DND-41 (cell line): ENCODE results near the gene PRRC2A.

Experiments used
- ATAC-seq: fragments of 200-7000 bp; cut with Tn5 transposase; 3 replicates; pipeline ENCODE4 v1.9.1; 2021; ENCODE audit warnings: low read depth; ENCODE audit not compliant: insufficient read depth
- DNase-seq: peaks from one replicate; pipeline ENCODE4 v3.0.0-alpha.2; 2020
- H2AFZ ChIP-seq: 2 replicates; pipeline ENCODE4 v1.6.0; 2012; ENCODE audit warnings: low read depth, low read length
- H3K27ac ChIP-seq: 2 replicates; pipeline ENCODE4 v1.5.1; 2012; ENCODE audit warnings: low read length, inconsistent platforms
- H3K27me3 ChIP-seq: fragments of 200-600 bp; sonication (generic); 2 replicates; pipeline ENCODE4 v1.6.0; 2012; ENCODE audit warnings: low read length, mild to moderate bottlenecking, inconsistent platforms; ENCODE audit not compliant: insufficient read depth, poor library complexity
- H3K36me3 ChIP-seq: 2 replicates; pipeline ENCODE4 v1.5.1; 2012; ENCODE audit warnings: low read length, inconsistent platforms; ENCODE audit not compliant: insufficient read depth
- H3K4me1 ChIP-seq: 2 replicates; pipeline ENCODE4 v1.5.1; 2012; ENCODE audit warnings: mild to moderate bottlenecking, low read length; ENCODE audit not compliant: insufficient read depth
- H3K4me2 ChIP-seq: 2 replicates; pipeline ENCODE4 v1.6.0; 2012; ENCODE audit warnings: mild to moderate bottlenecking, moderate library complexity, low read length, inconsistent platforms; ENCODE audit not compliant: insufficient read depth
- H3K4me3 ChIP-seq, 2 experiments: fragments of 200-600 bp in 1 of 2; shearing (Covaris generic) in 1 of 2; 2 replicates each; pipeline ENCODE4 v1.5.1; 2012 to 2016; ENCODE audit warnings: inconsistent platforms in 2 of 2, low read length in 2 of 2, mild to moderate bottlenecking in 2 of 2, low read depth in 1 of 2, moderate library complexity in 1 of 2
- H3K79me2 ChIP-seq: 2 replicates; pipeline ENCODE4 v1.6.0; 2012; ENCODE audit warnings: low read length, inconsistent platforms; ENCODE audit not compliant: insufficient read depth
- H3K9ac ChIP-seq: 2 replicates; pipeline ENCODE4 v1.6.0; 2012; ENCODE audit warnings: low read depth, mild to moderate bottlenecking, inconsistent platforms, low read length, moderate library complexity
- H3K9me3 ChIP-seq: 2 replicates; pipeline ENCODE4 v1.5.1; 2012; ENCODE audit warnings: low read length, moderate library complexity, mild to moderate bottlenecking, inconsistent platforms; ENCODE audit not compliant: insufficient read depth, severe bottlenecking
- H4K20me1 ChIP-seq: 2 replicates; pipeline ENCODE4 v1.6.0; 2012; ENCODE audit warnings: low read length; ENCODE audit not compliant: insufficient read depth
- EZH2 ChIP-seq: IDR thresholded peaks from 3 replicates; pipeline ENCODE4 v1.6.1; 2012; ENCODE audit warnings: borderline replicate concordance, low read depth, mild to moderate bottlenecking, moderate library complexity, low read length, inconsistent platforms; ENCODE audit not compliant: severe bottlenecking
- TF ChIP-seq, protein P1 (sequence below): IDR thresholded peaks from 2 replicates; pipeline ENCODE4 v1.5.1; 2012; ENCODE audit warnings: borderline replicate concordance, low read length, moderate library complexity, mild to moderate bottlenecking; ENCODE audit not compliant: poor library complexity, severe bottlenecking; ENCODE audit errors: extremely low read depth

PRRC2A gene

DNA sequence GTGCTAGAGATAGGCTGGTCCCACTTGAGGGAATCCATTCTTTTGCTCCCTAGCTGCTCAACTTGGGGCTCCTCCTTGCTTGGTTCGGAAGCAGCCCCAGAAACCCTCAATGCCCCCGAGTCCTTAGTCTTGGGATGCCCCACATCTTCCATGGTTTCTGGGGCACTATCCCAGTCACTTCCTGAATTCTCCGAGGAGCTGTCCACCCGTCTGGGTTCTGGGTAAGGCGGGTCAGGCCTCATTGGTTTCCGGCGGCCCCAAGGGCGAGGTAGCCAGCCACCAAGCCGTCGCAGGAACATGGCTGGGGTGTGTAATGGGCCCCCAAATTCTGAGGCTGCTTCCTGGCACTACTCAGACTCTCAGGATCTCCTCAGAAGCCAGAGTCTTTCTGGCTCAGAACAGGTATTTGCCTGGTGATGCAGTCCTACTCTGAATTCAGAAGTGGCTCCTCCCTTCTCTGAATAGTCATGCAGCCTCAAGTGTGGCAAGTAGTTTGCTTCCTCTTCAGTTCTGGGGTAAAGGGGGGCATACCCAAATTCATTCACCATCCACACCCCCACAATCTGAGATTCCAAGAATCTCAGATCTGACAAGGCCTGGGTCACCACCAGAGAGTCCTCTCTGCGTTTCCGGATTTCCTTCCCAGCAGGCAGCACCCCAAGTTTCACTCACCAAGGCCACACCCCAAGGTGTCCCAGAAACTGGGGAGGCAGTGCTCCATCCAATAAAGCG, 39.3 kb downstream of the PRRC2A start:
- TF ChIP-seq EZH2: no peak
- TF ChIP-seq, protein P1, sequence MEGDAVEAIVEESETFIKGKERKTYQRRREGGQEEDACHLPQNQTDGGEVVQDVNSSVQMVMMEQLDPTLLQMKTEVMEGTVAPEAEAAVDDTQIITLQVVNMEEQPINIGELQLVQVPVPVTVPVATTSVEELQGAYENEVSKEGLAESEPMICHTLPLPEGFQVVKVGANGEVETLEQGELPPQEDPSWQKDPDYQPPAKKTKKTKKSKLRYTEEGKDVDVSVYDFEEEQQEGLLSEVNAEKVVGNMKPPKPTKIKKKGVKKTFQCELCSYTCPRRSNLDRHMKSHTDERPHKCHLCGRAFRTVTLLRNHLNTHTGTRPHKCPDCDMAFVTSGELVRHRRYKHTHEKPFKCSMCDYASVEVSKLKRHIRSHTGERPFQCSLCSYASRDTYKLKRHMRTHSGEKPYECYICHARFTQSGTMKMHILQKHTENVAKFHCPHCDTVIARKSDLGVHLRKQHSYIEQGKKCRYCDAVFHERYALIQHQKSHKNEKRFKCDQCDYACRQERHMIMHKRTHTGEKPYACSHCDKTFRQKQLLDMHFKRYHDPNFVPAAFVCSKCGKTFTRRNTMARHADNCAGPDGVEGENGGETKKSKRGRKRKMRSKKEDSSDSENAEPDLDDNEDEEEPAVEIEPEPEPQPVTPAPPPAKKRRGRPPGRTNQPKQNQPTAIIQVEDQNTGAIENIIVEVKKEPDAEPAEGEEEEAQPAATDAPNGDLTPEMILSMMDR: no peak
- H3K36me3 ChIP-seq: peaks cover 72% of the 10 kb centered on the region

DNA sequence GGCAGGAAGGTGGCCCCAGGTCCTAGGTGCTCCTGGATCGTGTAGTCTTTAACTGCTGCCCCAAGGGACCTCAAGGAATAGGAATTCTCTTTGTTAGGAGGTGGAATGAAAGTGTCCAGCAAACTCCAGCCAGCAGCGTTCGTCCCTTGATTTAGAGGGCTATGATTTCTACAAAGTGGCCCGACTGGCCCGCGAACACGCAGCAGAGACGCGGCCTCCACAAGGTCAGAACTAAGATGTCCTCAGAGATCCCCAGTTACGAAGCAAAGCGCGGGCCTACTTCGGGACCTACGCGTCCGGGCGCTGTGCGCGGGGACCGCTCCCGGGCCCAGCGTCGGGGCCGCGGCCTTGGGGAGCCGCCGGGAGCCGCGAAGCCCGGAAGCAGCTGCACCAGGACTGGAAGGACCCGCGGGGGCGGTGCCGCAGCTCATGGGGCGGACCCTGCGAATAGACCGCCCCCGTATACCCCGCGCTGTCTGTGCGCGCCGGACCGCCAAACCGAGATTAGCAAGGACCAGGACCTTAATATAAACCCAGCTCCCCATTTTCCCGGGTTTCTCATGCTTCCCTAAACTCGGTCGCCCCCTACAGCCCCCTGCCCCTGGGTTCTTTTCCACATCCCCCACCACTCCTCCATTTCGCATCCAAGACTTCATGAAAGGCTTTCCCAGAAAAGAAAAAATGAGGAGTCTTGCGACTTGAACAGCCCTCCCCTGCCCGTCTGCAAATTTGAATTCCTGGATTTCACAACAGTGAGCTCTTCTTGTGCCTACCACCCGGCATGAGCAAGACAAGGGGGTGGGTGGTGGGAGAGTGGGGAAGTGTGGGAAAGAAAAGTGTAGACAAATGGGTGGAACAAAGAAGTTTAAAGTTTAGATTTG, 40.1 kb downstream of the PRRC2A start, which contains the start of gene C6orf47:
C6orf47 (minus strand) TSS at position 398 of the 881 bp plus-strand sequence. CDS start 831 bp downstream, outside the sequence.
- ATAC-seq (peak; percentile 80), DNase-seq (peak; percentile 88)
- Histone ChIP-seq H3K27me3 (no peaks in the 10 kb centered on the region), H3K9me3 (no peaks in the 10 kb centered on the region), H2AFZ (peak within 1 kb of the TSS; percentile 76), H3K4me2 (peak within 1 kb of the TSS; percentile 96), H3K4me1 (peaks cover 70% of the 10 kb centered on the region), H3K4me3 (peak within 1 kb of the TSS; percentile 72 to 96), H3K36me3 (peaks cover 72% of the 10 kb centered on the region), H4K20me1 (peaks cover 13% of the 10 kb centered on the region), H3K79me2 (peaks cover 85% of the 10 kb centered on the region), H3K9ac (peak within 1 kb of the TSS; percentile 91), H3K27ac (peak within 1 kb of the TSS; percentile 87)
- TF ChIP-seq, protein P1: no peak
- TF ChIP-seq EZH2: no peak

More for the DNA sequence above, 39.3 kb downstream of the PRRC2A start:
- Histone ChIP-seq H3K79me2 (peaks cover 78% of the 10 kb centered on the region), H3K27me3 (no peaks in the 10 kb centered on the region), H3K27ac (peak overlapping the region; percentile 87), H4K20me1 (peaks cover 13% of the 10 kb centered on the region), H3K4me3 (peak overlapping the region; percentile 72 to 96), H3K4me2 (peak overlapping the region; percentile 96), H3K4me1 (peaks cover 70% of the 10 kb centered on the region), H3K9ac (peak overlapping the region; percentile 91), H3K9me3 (no peaks in the 10 kb centered on the region), H2AFZ (peak overlapping the region; percentile 76; the same call in 1 of the 2 replicates)
- no peak for ATAC-seq
- no peak for DNase-seq

DNA sequence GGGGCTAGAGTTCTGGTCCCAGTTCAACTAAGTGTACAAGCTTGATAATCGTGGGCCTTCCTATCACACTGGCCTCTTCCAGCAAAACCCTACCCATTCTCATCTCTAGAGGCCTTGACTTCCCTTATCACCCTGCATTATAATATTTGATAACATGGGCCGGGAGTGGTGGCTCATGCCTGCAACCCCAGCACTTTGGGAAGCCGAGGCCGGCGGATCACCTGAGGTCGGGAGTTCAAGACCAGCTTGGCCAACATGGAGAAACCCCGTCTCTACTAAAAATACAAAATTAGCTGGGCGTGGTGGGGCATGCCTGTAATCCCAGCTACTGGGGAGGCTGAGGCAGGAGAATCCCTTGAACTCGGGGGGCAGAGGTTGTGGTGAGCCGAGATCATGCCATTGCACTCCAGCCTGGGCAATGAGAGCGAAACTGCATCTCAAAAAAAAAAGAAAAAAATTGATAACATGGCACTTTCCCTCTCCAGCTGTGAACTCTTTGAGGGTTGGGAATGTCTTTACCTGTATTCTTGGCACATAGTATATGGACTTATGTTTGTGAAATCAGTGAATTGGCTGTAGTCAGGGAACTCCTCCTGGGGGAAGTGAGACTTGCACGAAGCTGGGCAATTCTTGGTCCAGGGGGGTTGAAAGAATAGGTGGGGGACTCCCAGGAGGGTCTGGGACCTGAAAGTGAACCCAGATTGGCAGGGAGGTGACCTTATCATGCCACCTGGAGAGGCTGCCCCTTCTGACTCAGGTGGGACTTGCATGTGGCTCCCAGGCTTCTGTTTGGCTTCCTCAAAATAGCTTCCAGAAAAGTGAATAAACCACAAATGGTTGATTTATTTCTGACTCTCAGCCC, 41.0 kb downstream of the PRRC2A start:
- Histone ChIP-seq H3K4me1 (peaks cover 71% of the 10 kb centered on the region), H3K36me3 (peaks cover 65% of the 10 kb centered on the region), H4K20me1 (peaks cover 13% of the 10 kb centered on the region), H3K9me3 (no peaks in the 10 kb centered on the region), H3K27ac (peak overlapping the region; percentile 87), H3K27me3 (no peaks in the 10 kb centered on the region), H2AFZ (peak overlapping the region; percentile 68; the same call in 1 of the 2 replicates), H3K4me3 (peak overlapping the region; percentile 72 to 96), H3K4me2 (peak overlapping the region; percentile 96), H3K79me2 (peaks cover 89% of the 10 kb centered on the region), H3K9ac (peak overlapping the region; percentile 91)
- no peak for ATAC-seq
- TF ChIP-seq EZH2: no peak
- DNase-seq: no peak
